HTR-8/SVneo (cell line): ENCODE results near the gene ZNF592.

ENCODE experiments used
- DNase-seq: peaks from one replicate; pipeline ENCODE4 v3.0.0; 2011; ENCODE audit warnings: low spot score, mixed read lengths; ENCODE audit not compliant: insufficient read length
- FAIRE-seq: peaks from 2 replicates; lab custom pipeline; 2011; peaks lifted over from hg19 to GRCh38; lab: Jason Lieb, UNC

The ZNF592 gene

DNA sequence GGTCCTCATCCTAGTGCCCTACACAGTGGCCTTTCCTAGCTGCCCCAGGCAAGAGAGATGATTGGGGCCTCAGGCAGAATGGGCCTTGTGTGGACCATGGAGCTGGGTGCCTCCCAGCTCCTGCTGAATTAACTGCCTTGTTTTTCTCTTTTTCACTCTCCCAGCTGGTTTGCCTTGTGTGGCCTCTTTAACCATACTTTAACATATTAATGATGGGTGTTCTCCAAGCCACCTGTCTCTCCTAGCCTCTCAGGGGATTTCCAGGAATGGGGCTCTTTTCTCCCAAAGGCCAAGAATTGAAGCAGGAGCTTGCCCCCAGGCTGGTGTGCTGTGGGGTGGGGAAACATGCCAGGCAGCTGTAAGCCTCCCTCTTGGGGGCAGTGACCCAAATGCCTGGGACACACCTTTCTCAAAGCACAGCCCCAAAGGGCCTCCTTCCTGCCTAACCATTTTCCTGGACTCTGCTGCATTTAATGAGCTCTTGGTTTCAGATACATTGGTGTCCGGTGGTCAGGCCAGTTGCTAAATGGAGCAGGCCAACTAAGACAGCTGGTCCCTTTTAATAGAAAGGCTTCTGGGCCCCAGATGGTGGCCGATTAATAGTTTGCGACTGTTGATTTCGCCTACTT lies 74.4 kb downstream of the ZNF592 start:
- DNase-seq (no peak), FAIRE-seq (no peak)

- DNase-seq: no peak
- FAIRE-seq: no peak
Measured at GRCh38 chr15:84823282-84823878, 75.0 kb downstream of the ZNF592 start.

DNA sequence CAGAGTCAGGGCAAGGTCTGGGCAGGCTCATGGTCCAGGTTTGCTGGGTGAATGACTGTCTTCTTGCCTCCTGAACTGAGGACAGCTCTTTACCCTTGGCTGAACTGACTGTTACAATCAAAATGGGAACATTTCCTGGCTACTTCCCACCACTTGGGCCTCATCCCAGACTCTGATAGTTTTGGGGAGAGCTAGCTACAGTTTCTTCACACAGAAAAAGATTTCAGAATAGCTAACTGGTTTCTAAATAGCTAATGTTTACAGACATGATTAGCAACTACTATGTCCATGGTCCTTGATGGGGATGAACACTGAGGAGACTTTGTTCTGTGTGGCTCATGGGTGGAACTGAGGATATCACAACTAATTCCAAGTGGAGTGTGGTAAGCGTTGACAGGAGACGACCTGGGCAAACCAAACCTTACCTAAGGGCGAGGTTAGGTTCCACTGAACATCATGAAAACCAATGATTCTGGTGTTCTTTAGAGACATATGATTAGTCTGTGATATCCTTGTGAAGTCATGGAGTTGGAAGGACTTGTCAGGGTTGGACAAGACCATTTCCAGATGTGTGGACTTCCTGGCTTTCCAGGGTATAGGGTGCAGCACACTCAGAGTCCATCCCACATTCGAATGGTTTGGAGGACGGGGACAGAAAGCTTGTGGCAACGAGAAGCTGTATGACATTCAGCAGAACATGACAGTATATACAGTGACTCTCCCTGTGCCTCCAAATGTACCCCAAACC lies 76.0 kb downstream of the ZNF592 start:
- FAIRE-seq (no peak), DNase-seq (no peak)

DNA sequence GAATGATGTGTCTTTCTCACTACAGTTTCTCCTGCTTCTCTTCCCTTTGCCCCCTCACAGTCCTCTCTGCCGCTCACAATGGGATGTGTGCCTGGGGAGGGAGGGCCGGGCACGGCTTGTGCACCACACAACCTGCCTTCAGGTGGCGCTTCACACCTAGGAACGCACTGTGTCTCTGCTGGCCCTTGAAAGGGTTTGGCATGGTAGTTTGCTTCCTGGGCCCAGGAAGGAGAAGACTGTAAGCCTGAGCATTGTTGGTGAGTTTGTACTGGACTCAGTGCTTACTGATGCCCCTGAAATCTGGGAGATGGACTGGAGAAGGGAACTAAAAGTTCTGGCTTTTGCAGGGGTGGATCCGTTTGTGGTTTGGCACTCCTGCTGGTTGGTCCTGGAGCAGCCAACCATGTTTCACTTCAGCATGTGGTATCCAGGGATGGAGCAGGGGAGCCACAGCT lies 78.0 kb downstream of the ZNF592 start:
- DNase-seq (peak; percentile 20), FAIRE-seq (no peak)

GRCh38 chr15:84827246-84827645 lies 78.9 kb downstream of the ZNF592 start:
- FAIRE-seq (no peak), DNase-seq (no peak)

DNA sequence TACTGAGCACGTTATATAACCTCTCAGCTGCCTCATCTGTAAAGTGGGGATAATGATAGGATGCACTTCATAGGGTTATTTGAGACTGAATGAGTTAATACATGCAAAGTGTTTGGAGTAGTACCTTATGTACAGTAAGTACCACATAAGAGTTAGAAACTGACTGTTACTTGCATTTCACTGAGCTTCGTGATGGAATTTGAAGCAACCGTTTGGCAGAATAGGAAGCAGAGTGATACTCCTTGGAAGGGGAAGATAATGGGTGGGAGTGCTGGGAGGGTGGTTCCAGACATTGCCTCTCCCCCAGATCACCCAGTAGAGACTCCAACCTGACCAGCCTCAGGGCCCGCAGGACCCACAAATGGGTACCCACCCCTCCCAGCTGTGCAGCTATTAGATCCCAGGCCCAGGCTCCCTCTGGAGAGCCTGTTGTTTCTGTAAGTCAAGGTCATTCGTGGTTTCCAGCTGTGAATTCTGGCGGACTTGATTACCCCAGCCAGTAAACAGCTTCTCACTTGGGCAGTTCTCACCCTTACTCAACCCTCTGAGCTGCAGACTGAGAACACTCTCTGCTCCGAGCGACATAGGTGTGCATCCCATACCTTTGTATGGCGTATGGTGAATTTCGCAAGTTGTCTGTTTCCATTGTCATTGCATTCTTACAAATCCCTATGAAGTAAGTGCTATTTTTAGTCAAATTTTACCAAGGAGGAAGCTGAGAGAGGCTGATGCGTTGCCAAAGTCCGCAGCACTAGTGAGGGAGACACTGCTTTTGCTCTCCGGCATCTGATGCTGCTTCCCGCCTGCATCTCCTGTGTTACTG lies 79.9 kb downstream of the ZNF592 start:
- DNase-seq: no peak
- FAIRE-seq: no peak

DNA sequence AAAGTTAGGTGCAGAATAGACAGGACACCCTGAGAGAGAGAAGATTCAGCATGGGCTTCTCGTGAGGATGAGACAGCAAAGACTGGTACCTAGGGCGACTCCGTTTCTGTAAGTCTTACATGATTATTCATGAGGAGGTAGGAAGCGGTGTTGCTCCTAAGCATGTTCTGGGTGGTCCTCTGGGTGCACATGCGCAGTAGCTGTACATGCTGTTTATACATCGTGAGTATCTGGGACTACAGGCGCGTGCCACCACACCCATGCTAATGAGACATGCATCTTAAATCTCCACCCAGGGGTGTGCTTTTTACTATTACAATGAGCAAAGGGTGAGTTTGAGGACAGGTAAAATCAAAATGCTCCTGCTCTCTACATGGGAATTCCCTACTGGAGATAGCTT lies 81.0 kb downstream of the ZNF592 start:
- no peak for DNase-seq
- FAIRE-seq: no peak

DNA sequence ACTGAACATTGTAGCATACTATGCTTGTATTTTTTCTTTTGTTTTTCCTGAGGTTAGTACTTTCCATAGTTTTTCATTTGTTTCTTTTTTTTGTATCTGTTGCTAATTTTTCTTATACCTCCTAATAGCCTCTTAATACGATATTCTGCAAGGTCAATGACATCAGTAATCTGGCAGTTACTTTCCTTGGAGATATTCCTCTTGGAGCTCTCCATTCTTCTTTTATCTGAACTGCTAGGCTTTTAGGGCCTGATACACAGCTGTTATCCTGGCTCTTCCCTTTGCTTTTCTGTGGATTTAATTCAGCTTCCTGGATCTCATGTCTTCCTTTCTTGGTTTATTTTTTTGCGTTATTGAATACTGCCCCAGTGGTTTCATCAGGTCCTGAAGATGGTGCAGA lies 81.6 kb downstream of the ZNF592 start:
- DNase-seq (no peak), FAIRE-seq (no peak)

DNA sequence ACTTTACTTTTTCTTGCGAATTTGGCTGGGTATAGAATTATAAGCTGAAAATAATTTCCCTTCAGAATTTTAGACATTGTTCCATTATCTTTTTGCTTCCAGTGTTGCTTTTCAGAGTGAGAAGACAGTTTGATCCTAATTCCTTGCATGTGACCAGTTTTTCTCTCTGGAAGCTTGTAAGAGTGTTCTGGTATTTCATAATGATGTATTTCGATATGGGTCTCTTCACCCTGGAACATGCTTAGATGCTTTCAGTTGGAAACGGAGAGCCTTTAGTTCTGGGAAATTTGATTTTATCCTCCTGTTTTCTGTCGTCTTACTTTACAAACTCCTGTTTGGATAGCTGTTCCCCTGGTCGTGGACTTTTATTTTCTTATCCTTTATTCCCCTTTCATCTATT lies 82.6 kb downstream of the ZNF592 start:
- DNase-seq: no peak
- no peak for FAIRE-seq

GRCh38 chr15:84831613-84832012 lies 83.2 kb downstream of the ZNF592 start:
- no peak for DNase-seq
- FAIRE-seq: no peak

GRCh38 chr15:84832448-84833040 lies 84.2 kb downstream of the ZNF592 start:
- DNase-seq (no peak), FAIRE-seq (no peak)

GRCh38 chr15:84833447-84834228 lies 85.2 kb downstream of the ZNF592 start:
- FAIRE-seq: no peak
- DNase-seq: no peak

GRCh38 chr15:84834229-84834955 lies 86.0 kb downstream of the ZNF592 start:
- DNase-seq (no peak), FAIRE-seq (no peak)

DNA sequence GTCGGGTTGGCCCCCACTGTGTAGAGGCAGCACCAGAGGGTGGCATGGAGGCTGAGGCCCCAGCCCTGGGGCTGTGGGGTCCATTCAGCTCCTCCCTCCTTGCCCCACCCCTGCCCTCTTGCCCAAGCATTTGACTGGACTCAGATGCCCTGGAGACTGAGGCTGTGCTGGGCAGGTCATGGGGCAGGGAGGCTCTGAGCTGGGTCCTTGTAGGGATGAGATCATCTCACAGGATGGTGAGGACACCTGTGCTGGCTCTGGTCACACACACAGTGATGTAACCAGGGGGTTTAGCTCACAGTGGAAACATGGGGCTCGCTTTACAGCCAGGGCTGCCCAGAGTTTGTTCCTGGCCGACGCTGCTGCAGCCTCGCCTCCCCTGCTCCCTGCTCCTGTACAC lies 86.6 kb downstream of the ZNF592 start:
- DNase-seq (no peak), FAIRE-seq (no peak)

DNA sequence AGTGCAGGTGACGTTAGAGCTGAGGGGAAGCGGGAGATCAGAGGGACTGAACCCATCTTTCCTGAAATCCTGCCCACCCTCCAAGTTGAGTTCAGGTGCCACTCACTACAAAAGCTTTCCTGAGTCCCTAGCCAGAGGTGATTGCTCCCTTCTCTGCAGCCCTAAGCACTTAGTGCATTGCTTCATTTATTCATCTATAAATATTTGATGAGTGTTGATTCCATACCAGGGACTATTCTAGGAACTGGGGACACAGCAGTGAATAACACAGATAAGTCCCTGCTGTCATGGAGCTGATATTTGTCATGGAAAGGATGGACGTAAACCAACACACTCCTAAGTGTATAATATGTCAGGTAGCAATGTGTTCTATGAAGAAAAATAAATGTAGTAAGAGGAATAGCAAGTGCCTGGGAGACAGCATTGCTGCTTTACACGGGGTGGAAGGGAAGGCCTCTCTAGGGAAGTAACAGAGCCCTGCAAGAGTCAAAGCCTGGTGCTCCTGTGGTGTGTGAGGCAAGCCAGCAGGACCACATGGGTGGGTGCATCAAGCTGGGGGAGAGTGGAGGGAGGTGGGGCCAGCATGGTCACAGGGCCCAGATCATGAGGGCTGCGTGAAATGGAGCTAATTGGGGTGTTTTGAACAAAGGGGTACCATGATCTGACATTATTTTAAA lies 87.4 kb downstream of the ZNF592 start:
- DNase-seq (no peak), FAIRE-seq (no peak)

DNA sequence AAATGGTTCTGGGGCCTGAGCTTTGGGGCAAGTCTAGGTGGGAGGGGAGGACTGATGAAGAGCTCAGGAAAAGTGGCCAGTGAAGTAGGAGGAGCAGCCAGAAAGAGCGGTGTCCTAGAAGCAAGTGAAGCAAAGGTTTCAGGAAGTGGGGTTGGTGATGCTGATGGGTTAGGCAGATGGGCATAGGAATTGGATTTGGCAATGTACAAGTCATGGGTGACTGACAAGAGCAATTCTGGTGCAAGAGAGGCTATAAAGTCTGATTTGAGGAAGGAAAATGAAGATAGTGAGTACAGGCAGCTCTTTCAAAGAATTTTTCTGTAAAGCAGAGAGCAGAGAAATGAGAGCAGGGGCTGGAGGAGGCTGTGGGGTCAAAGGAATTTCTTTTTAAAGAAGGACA lies 88.5 kb downstream of the ZNF592 start:
- FAIRE-seq (no peak), DNase-seq (no peak)

DNA sequence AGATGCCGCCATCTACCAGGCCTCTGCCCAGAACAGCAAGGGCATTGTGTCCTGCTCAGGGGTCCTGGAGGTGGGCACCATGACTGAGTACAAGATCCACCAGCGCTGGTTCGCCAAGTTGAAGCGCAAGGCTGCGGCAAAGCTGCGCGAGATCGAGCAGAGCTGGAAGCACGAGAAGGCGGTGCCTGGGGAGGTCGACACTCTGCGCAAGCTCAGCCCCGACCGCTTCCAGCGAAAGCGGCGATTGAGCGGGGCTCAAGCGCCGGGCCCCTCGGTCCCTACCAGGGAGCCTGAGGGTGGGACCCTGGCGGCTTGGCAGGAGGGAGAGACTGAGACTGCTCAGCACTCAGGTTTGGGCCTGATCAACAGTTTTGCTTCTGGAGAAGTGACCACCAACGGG lies 91.3 kb downstream of the ZNF592 start:
- FAIRE-seq: no peak
- no peak for DNase-seq

GRCh38 chr15:84840255-84840654 lies 91.9 kb downstream of the ZNF592 start:
- FAIRE-seq (no peak), DNase-seq (no peak)
